Thyroid gland (tissue), 4 donors: ENCODE measurements around the gene MAST4.

Source experiments
- CTCF ChIP-seq, 6 experiments: fragments of 200-600 bp in 3 of 6; fragments of 450-650 bp in 3 of 6; sonication (generic) in 3 of 6; IDR thresholded peaks; one replicate each; pipeline ENCODE4 v1.5.1; 2016 to 2019; ENCODE audit warnings: antibody characterized with exemption in 6 of 6, mild to moderate bottlenecking in 2 of 6, inconsistent platforms in 1 of 6, moderate library complexity in 1 of 6
- POLR2A ChIP-seq, 2 donors: fragments of 450-650 bp; IDR thresholded peaks; one replicate each; pipeline ENCODE4 v1.6.1; 2017; ENCODE audit warnings: antibody characterized with exemption in 2 of 2, mild to moderate bottlenecking in 2 of 2, moderate library complexity in 1 of 2

DNA sequence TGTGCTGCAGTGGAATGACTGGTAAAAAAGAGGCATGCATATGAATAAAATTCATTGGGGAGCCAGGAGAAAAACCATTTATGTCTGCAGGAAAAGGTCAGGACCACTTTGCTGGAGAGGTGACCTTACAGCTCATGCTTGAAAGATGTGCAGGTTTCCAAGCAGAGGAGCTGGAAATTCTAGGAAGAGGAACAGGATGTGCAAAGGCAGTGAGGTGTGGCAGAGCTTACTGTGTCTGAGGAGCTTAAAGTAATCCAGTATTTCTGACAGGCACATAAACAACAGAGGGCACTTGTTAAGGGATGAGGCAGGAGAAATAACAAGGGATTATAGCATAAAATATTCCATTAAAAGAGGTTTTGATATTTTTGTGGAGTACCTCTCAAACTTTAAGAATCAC is 397.3 kb downstream of the MAST4 start:
- TF ChIP-seq CTCF (IDR thresholded peaks at IDR 0.05), result no peak
- TF ChIP-seq POLR2A (IDR thresholded peaks at IDR 0.05), result no peak
